Fibroblast of villous mesenchyme (primary cell): ENCODE data around the gene SPATA17. TPM values are rescaled to one million over a fixed set of nuclear protein-coding genes. Genes with fewer than 3 reads are reported as not detected.
A peak's percentile ranks its signal among the peaks of the same experiment; 100 is the strongest.
"Not testable (repeated sequence)": the region's sequence is repeated elsewhere in the genome, so short reads cannot be mapped to it uniquely, and the experiment has no call there.

Experiments
- DNase-seq: peaks from one replicate; pipeline ENCODE4 v3.0.0-alpha.2; 2010; ENCODE audit warnings: low read depth
- H3K4me3 ChIP-seq: 2 replicates; pipeline ENCODE4 v1.5.1; 2011; ENCODE audit warnings: low read depth, mild to moderate bottlenecking, low read length
- total RNA-seq: library from RNA; depleted of rRNA; stranded (reverse); fragments of >200 nt; gene quantifications from 2 replicates; pipeline ENCODE4 v1.2.3, GENCODE V29; 2012
- TF ChIP-seq, protein P1 (sequence below): IDR thresholded peaks from 2 replicates; pipeline ENCODE4 v1.5.1; 2012; ENCODE audit warnings: low read depth, mild to moderate bottlenecking, low read length; ENCODE audit not compliant: insufficient read depth

Gene SPATA17, protein sequence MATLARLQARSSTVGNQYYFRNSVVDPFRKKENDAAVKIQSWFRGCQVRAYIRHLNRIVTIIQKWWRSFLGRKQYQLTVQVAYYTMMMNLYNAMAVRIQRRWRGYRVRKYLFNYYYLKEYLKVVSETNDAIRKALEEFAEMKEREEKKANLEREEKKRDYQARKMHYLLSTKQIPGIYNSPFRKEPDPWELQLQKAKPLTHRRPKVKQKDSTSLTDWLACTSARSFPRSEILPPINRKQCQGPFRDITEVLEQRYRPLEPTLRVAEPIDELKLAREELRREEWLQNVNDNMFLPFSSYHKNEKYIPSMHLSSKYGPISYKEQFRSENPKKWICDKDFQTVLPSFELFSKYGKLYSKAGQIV
- total RNA-seq, result under 0.01 and 0.86 TPM in 2 replicates

DNA sequence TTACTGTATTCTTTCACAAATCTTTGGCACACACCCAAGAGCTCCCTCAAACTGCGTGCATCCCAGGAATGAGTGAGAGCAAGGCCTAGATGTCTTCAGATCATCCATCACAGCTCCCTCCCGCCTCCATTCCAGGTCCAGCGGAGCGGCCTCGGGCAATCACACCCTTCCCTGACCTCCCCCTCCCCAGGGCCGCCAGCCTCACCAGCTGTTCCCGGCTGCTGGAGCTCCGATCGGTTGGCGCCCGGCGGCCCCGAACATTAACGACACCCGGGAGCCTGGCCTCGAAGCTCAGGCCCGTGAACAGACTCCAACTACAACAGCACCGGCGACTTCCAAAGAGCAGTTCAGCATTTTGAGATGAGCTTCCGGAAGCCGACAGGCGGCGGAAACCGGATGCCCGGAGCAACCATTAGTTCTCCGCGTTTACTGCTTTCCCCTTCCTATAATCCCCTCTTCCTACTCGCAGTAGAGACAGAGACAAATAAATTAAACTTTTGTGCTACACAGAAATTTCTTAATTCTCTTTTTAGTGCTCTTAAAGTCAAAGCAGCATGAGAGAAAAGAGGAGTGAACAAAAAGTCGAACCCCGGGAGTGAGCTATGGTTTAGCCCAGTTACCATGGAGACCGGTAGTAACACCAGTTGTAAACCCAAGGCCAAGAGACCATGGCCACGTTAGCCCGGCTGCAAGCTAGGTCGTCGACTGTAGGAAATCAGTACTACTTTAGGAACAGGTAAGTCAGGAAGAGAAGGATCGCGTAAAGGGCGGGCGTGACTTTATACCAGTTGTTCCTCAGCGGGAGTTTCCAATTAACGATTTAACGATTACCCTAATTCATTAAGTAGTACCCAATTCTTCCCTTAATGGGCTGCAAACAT lies at the start of gene SPATA17, which contains the start of gene GPATCH2:
TSS of gene SPATA17 (plus strand) at position 634 of the 881 bp plus-strand sequence. CDS start at position 669, 35 bp downstream.
TSS of gene GPATCH2 (minus strand) at position 380 of the 881 bp plus-strand sequence. CDS start at position 261, 119 bp downstream.
- peak within 1 kb of the TSS; percentile 79 for H3K4me3 ChIP-seq
- TF ChIP-seq, protein P1, sequence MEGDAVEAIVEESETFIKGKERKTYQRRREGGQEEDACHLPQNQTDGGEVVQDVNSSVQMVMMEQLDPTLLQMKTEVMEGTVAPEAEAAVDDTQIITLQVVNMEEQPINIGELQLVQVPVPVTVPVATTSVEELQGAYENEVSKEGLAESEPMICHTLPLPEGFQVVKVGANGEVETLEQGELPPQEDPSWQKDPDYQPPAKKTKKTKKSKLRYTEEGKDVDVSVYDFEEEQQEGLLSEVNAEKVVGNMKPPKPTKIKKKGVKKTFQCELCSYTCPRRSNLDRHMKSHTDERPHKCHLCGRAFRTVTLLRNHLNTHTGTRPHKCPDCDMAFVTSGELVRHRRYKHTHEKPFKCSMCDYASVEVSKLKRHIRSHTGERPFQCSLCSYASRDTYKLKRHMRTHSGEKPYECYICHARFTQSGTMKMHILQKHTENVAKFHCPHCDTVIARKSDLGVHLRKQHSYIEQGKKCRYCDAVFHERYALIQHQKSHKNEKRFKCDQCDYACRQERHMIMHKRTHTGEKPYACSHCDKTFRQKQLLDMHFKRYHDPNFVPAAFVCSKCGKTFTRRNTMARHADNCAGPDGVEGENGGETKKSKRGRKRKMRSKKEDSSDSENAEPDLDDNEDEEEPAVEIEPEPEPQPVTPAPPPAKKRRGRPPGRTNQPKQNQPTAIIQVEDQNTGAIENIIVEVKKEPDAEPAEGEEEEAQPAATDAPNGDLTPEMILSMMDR, result peak; percentile 42
- peak; percentile 93 for DNase-seq

DNA sequence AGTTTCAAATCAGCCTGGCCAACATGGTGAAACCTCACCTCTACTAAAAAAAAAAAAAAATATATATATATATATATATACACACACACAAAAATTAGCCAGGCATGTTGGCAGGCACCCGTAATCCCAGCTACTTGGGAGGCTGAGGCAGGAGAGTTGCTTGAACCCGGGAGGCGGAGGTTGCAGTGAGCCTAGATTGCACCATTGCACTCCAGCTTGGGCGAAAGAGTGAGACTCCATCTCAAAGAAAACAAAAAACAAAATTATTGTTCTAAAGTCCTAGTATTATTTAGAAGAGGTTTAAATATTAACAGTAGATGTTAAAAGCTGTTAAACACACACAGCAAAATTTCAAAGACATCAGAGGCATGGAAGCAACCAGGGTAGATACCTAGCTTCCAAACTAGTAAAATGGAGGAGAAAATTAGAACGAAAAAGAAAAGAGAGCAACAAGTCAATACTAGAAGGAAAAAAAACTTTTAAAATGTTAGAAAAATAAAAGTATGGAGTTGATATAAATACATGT lies 46.8 kb upstream of the SPATA17 start:
- H3K4me3 ChIP-seq, DNase-seq: not testable (repeated sequence)

DNA sequence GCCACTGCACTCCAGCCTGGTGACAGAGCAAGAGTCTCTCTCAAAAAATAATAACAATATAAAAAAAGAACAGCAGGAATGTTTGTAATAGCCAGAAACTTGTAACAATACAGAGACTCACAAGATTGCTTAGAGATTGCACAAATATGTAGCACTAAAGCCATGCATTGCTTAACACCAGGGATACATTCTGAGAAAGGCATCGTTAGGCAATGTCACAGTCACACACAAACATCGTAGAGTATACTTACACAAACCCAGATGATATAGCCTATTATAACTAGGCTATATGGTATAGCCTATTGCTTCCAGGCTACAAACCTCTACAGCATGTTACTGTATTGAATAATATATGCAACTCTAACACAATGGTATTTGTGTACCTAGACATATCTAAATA lies 45.6 kb upstream of the SPATA17 start:
- DNase-seq, result peak; percentile 66
- no peak overlapping the region for H3K4me3 ChIP-seq
- TF ChIP-seq, protein P1, result no peak

DNA sequence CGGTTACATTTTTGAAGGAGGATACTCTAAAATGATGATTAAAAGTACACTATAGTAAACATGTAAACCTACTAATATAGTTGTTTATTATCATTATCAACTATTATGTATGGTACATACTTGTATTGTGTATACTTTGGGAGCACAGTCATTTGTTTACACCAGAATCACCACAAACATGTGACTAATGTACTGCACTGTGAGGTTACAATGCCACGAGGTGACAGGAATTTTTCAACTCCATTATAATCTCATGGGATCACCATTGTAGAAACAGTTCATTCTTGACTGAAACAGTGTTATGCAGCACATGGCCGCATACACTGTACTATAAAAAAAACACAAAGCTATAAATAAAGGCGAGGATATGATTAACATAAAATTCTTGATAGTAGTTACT lies 44.6 kb upstream of the SPATA17 start:
- TF ChIP-seq, protein P1, result no peak
- peak; percentile 60 for DNase-seq
- H3K4me3 ChIP-seq, result no peak overlapping the region

DNA sequence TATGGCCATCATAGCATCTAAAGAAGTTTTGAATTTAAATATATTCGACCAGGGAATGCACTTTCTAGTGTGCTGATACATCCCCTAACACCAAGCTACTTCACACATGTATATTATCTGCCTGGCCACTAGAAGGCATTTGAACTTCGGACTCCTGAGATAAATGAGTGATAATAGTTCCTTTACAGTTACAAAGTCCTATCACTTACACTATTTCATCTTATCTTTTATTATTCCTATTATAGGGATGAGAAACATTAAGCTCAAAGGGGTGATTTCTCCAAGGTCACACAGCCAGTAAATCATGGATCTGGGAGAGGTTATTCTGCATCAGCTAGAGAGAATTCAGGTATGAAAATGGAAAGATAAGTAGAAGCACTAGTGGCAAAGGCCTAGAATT lies 40.5 kb upstream of the SPATA17 start:
- DNase-seq, result no peak
- no peak overlapping the region for H3K4me3 ChIP-seq
- TF ChIP-seq, protein P1, result no peak

DNA sequence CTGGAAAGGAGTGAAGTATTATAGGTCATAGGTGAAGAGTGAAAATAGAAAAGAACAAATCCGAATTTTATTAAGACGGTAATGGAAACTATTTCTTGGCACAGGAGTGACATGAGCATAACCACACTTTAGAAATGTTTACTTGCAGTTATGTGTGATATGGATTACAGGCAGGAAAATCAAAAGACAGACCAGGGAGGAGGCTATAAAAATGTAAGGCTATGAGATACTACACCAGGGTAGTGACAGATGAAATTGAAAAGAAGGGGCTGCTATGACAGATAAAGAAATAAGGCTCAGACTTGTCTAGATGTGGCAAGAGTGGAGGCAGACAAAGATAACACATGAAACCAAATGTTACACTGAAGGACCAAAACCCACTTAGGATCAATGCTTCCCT lies 32.0 kb upstream of the SPATA17 start:
- peak; percentile 57 for DNase-seq
- TF ChIP-seq, protein P1, result no peak
- H3K4me3 ChIP-seq, result no peak overlapping the region

DNA sequence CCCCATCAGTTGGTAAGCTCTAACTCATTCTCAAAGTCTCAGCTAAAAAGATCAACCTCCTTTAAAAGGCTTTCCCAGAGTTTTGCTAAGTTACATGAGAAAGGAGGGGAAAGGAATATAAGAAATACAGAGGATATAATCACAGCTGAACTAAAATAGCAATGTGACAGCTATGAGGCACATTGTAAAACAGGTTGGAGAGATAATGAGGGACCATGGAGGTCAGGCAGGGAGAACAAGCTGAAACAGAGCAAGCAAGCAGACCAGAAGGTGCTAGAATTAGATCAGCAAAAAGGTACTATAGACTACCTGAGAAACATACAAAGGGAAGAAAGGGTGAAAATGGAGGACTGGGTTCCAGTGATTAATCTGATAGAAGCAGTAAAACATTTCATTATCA lies 28.8 kb upstream of the SPATA17 start:
- TF ChIP-seq, protein P1, result no peak
- no peak for DNase-seq
- no peak overlapping the region for H3K4me3 ChIP-seq
